Measurements from ENCODE around the gene EPN2. TPM values are rescaled to one million over a fixed set of nuclear protein-coding genes. Genes with fewer than 3 reads are reported as not detected.

EPN2 gene
- total and polyA plus RNA-seq, 10 of the 15 experiments (the other 5 are each of a cell fraction or from before 2014, with no cell fraction given) = 0.26 to 8.4 (median 4.7) TPM

GRCh38 chr17:19320876-19321275, 83.7 kb downstream of the EPN2 start (continued):
- TF ChIP-seq, protein P1, sequence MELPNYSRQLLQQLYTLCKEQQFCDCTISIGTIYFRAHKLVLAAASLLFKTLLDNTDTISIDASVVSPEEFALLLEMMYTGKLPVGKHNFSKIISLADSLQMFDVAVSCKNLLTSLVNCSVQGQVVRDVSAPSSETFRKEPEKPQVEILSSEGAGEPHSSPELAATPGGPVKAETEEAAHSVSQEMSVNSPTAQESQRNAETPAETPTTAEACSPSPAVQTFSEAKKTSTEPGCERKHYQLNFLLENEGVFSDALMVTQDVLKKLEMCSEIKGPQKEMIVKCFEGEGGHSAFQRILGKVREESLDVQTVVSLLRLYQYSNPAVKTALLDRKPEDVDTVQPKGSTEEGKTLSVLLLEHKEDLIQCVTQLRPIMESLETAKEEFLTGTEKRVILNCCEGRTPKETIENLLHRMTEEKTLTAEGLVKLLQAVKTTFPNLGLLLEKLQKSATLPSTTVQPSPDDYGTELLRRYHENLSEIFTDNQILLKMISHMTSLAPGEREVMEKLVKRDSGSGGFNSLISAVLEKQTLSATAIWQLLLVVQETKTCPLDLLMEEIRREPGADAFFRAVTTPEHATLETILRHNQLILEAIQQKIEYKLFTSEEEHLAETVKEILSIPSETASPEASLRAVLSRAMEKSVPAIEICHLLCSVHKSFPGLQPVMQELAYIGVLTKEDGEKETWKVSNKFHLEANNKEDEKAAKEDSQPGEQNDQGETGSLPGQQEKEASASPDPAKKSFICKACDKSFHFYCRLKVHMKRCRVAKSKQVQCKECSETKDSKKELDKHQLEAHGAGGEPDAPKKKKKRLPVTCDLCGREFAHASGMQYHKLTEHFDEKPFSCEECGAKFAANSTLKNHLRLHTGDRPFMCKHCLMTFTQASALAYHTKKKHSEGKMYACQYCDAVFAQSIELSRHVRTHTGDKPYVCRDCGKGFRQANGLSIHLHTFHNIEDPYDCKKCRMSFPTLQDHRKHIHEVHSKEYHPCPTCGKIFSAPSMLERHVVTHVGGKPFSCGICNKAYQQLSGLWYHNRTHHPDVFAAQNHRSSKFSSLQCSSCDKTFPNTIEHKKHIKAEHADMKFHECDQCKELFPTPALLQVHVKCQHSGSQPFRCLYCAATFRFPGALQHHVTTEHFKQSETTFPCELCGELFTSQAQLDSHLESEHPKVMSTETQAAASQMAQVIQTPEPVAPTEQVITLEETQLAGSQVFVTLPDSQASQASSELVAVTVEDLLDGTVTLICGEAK (IDR thresholded peaks at IDR 0.05; ENCODE audit: borderline replicate concordance) = no peak
- TF ChIP-seq SMC3 (IDR thresholded peaks at IDR 0.05; ENCODE audit: borderline replicate concordance, low read length) = no peak
- TF ChIP-seq FOXM1 (IDR thresholded peaks at IDR 0.05; ENCODE audit: low read depth, low read length) = no peak
- no peak for TF ChIP-seq NFYB (IDR thresholded peaks at IDR 0.05; ENCODE audit: insufficient read depth, low read depth, low read length)

DNA sequence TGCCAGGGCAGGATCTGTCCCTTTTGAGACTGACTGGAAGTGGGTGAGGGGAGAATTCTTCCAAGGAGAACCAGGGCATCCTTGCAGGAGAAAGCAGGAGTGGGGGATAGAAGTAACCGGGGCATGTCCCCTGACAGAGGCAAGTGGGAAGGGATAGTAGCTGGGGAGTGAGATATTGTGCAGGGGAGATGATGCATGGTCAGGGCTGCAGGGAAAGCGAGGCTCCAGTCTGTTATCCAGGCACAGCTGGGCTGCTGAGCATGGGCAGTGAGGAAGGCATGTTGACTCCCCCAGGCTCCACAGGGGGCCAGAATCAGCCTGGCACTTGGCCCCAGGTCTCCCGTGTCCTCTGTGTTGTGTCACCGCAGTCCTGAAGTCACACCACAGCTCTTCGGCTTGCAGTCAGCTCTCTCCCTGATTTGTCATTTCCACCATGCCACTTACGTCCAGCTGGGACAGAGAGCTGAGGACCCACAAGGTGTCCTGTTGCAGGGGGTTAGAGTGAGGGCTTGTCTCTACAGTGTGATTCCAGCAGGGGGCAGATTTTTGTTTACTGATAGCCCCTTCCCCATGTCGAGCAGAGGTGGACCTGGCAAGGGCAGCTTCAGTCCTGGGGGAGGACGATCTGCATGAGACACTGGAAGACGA, 84.4 kb downstream of the EPN2 start:
- ChIA-PET SMC1A (ENCODE audit: uncharacterized antibody, unreplicated experiment) (interaction anchor here (0.6 to 1.5 kb wide), 2 partner anchors 14 to 16 kb away, joined by 3 to 4 read pairs; no protein-coding TSS in a partner anchor), POLR2A (interaction anchor here (0.6 to 1.0 kb wide), 2 partner anchors 27 to 39 kb away, joined by 3 read pairs; no protein-coding TSS in a partner anchor), CTCF (interaction anchor here (2.1 to 5.3 kb wide), 2 partner anchors 17 to 41 kb away, joined by 5 to 20 read pairs; partner anchors contain the start of gene B9D1), RAD21 (ENCODE audit: unreplicated experiment) (no interaction called here)
- H3K4me1 ChIP-seq (ENCODE audit: control insufficient read depth, insufficient read depth, low read length) = no peaks in the 10 kb centered on the region
- in situ Hi-C loops (cut with MboI) = no loop called here
- H3K27ac ChIP-seq (ENCODE audit: control insufficient read depth, insufficient read depth) = no peak overlapping the region
- no peak for FAIRE-seq
- WGBS (ENCODE audit: insufficient coverage, insufficient replicate concordance, low lambda C conversion rate, missing lambda C conversion rate) = 67% methylated on average over 9 of the region's 9 CpGs
- H3K4me2 ChIP-seq (ENCODE audit: control insufficient read depth, insufficient read depth) = no peak overlapping the region
- H3K9ac ChIP-seq (ENCODE audit: control insufficient read depth, insufficient read depth, low read length) = no peak overlapping the region
- H3K27me3 ChIP-seq (replicated peaks in 1 of 2; ENCODE audit: control insufficient read depth in 2 of 2, insufficient read depth in 2 of 2, low read length in 1 of 2) = no peaks in the 10 kb centered on the region
- no peaks in the 10 kb centered on the region for H3K36me3 ChIP-seq (ENCODE audit: control insufficient read depth in 2 of 2, insufficient read depth in 2 of 2, low read length in 1 of 2)
- H4K20me1 ChIP-seq (ENCODE audit: control insufficient read depth, insufficient read depth) = no peaks in the 10 kb centered on the region
- H3K79me2 ChIP-seq (ENCODE audit: control insufficient read depth, insufficient read depth, low read length) = no peaks in the 10 kb centered on the region
- H3K9me3 ChIP-seq (replicated peaks; ENCODE audit: control insufficient read depth, insufficient read depth, low read length) = no peaks in the 10 kb centered on the region
- no peak overlapping the region for H3K4me3 ChIP-seq
- intact Hi-C loops (cut with micrococcal nuclease; ENCODE audit: unreplicated experiment) = no loop called here
- BruUV-seq (replicated peaks) = no TSS peak
- ATAC-seq = no peak
- TF ChIP-seq CTCF (IDR thresholded peaks at IDR 0.05 in 2 of 3, conservative IDR thresholded peaks at IDR 0.05 in 1 of 3; ENCODE audit: control insufficient read depth in 2 of 3, extremely low read depth in 1 of 3, insufficient read depth in 1 of 3, low read depth in 3 of 3, low read length in 3 of 3) (0 out of 6 replicates have a peak, but pooled peaks of 1 of the 3 experiments have one; percentile 10), CHD2 (IDR thresholded peaks at IDR 0.05; ENCODE audit: borderline replicate concordance, low read depth, low read length) (no peak)
- TF ChIP-seq, protein P2, sequence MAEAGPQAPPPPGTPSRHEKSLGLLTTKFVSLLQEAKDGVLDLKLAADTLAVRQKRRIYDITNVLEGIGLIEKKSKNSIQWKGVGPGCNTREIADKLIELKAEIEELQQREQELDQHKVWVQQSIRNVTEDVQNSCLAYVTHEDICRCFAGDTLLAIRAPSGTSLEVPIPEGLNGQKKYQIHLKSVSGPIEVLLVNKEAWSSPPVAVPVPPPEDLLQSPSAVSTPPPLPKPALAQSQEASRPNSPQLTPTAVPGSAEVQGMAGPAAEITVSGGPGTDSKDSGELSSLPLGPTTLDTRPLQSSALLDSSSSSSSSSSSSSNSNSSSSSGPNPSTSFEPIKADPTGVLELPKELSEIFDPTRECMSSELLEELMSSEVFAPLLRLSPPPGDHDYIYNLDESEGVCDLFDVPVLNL (IDR thresholded peaks at IDR 0.05; ENCODE audit: low read depth, low read length) = no peak
- no peak for DNase-seq (ENCODE audit: low read depth, low spot score)
- no peak overlapping the region for H2AFZ ChIP-seq (ENCODE audit: control insufficient read depth, low read depth, low read length)

Data from GM12878 (cell line).